NAMALWA (cell line): ENCODE measurements around the gene PRRG2.
"Not testable (repeated sequence)": the region's sequence is repeated elsewhere in the genome, so short reads cannot be mapped to it uniquely, and the experiment has no call there.

Experiments used
- DNase-seq: peaks from one replicate; pipeline ENCODE4 v3.0.0-alpha.2; 2015; ENCODE audit warnings: low spot score

Gene PRRG2

GRCh38 chr19:49609499-49610092 is 28.5 kb downstream of the PRRG2 start:
- DNase-seq = no peak

DNA sequence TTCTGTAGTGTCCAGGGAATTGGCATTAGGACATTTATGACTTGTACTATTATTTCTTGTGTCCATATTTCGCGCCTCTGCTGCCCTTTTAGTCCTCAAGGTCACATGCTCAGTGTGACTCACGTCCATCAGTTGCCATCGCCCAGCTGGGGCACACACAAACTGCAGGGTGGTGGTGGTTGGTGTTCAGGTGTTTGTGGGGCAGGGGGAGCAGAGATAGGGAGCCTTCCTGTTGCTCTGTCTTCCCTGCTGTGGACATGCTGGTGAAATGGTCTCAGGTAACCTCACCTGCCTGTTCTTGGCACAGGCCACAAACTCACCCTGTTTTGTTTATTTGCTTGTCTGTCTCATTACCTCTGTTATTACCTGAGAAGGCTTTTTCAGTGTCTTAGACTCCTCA is 32.3 kb downstream of the PRRG2 start:
- DNase-seq = no peak

GRCh38 chr19:49614096-49614833 is 33.1 kb downstream of the PRRG2 start:
- DNase-seq = no peak

- DNase-seq = no peak
Measured at GRCh38 chr19:49615861-49616260, 34.7 kb downstream of the PRRG2 start.

- no peak for DNase-seq
Measured at GRCh38 chr19:49616532-49616931, 35.4 kb downstream of the PRRG2 start.

DNA sequence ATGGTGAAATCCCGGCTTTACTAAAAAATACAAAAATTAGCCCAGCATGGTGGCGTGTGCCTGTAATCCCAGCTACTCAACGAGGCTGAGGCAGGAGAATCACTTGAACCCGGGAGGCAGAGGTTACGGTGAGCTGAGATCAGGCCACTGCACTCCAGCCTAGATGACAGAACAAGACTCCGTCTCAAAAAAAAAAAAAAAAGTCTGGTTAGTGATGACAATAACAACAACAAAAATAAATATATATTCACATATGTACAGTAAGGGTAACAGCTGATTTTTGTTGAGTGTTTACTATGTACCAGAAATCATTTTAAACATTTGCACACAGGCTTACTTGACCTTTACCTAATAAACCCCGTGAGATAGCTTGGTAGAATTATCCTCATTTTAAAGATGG is 35.8 kb downstream of the PRRG2 start:
- DNase-seq = no peak

DNA sequence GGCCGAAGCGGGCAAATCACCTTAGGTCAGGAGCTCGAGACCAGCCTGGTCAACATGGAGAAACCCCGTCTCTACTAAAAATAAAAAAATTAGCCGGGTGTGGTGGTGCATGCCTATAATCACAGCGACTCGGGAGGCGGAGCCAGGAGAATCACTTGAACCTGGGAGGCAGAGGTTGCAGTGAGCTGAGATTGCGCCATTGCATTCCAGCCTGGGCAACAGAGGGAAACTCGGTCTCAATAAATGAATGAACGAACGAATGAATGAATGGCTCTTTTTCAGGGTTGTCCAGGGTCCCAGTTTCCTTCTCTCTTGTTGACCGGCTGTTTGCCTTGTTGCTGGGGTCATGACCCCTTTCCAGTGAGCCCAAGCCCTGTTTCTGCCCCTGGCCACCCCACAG is 36.7 kb downstream of the PRRG2 start:
- not testable (repeated sequence) for DNase-seq

DNA sequence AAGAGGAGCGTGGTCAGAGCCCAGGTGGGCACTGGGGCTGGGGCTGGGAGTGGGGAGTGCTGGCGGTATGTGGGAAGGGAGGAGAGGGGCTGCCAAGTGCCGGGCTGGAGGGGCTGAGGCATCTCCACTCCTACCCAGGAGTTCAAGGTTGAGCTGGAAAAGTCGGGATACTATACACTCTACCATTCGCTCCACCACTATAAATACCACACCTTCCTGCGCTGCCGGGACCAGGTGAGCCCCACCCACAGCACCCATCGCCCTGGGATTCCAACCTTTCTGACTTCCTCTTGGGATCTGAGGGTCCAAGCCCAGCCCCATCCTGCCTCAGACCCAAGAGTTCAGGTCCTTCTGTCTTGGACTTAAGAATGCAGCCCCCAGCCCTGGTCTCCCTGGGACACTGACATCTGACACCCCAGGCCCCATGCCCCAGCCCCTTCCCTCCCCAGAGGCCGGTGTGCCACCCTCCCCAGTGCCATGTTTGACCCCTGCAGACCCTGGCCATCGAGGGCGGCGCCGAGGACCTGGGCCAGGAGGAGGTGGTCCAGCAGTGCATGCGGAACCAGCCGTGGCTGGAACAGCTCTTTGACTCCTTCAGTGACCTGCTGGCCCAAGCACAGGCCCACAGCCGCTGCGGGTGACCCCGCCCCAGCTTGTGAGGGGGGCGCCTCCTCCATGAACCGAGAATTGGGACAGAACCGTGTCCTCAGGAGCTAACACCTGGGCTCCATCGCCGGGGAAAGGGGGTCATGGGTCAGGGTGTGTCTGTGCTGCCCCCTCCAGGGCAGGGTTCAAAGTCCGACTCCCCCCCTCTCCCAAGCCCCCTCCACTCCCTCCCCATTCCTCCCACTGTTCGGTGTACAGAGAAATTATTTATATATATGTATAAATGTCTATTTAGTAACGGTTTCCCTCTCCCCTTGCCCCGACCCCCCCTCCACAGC is 44.1 kb downstream of the PRRG2 start:
- no peak for DNase-seq

- no peak for DNase-seq
Measured at GRCh38 chr19:49626226-49626625, 45.1 kb downstream of the PRRG2 start.

DNA sequence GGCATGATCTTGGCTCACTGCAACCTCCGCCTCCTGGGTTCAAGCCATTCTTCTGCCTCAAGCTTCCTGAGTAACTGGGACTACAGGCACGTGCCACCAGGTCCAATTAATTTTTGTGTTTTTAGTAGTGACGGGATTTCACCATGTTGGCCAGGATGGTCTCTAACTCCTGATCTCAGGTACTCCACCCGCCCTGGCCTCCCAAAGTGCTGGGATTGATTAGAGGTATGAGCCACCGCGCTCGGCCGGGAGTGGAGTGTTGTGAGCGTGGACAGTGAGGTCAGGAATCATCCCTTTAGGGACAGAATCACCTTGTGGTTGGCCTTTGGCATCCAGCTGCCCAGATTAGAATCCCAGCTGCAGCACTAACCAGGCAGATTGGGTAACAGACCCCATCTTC is 48.5 kb downstream of the PRRG2 start:
- no peak for DNase-seq

DNA sequence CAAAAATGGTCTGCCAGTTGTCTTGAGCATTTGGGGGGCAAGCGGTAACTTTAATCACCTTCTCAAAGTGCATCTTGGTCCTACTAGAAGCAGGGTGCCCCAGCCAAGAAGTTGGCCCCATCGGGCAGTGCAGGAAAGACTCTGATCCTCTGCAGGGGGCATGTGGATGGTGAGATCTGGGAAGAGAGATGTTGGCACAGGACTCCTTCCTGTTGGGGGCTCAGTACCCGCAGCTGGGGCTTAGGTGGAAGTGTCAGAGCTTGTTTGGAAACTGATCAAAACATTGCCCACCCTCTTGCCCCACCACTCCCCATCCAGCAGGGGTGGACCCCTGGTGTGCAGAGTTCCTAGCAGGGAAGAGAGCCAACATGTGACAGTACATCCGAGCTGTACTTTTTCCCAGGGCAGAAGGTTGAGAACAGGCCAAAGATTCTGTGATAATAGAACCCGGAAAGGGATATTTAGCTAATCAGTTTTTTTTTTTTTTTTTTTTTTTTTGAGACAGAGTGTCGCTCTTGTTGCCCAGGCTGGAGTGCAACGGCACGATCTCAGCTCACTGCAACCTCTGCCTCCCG is 50.0 kb downstream of the PRRG2 start:
- DNase-seq = no peak

- DNase-seq = no peak
Measured at GRCh38 chr19:49631610-49632192, 50.6 kb downstream of the PRRG2 start.

DNA sequence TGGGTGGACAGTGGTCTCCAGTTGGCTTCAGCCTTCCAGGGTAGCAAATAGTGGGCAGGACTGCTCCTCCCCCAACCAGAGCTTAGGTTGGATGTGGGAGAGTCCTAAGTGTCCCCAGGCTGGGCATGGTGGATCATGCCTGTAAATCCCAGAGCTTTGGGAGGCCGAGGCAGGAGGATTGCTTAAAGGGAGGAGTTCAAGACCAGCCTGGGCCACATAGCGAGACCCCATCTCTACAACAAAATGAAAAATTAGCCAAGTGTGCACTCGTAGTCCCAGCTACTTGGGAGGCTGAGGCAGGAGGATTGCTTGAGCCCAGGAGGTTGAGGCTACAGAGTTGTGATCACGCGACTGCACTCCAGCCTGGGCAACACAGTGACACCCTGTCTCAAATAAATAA is 51.5 kb downstream of the PRRG2 start:
- DNase-seq = no peak

DNA sequence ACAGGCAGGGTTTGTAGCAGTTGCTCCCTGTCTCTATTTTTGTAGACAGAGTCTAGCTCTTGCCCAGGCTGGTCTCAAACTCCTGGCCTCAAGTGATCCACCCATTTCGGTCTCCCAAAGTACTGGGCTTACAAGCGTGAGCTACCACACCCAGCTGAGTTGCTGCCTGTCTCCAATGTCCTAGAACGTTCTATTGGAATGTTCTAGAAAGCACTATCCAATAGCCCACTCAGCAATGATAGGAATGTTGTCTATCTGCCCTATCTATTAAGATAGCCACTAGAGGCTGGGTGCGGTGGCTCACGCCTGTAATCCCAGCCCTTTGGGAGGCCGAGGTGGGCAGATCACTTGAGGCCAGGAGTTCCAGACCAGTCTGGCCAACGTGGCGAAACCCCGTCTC is 52.2 kb downstream of the PRRG2 start:
- DNase-seq = not testable (repeated sequence)

GRCh38 chr19:49635530-49636232 is 54.6 kb downstream of the PRRG2 start:
- DNase-seq = no peak

GRCh38 chr19:49636233-49636932 is 55.3 kb downstream of the PRRG2 start:
- DNase-seq = no peak

- no peak for DNase-seq
Measured at GRCh38 chr19:49637821-49638738, 57.0 kb downstream of the PRRG2 start.

DNA sequence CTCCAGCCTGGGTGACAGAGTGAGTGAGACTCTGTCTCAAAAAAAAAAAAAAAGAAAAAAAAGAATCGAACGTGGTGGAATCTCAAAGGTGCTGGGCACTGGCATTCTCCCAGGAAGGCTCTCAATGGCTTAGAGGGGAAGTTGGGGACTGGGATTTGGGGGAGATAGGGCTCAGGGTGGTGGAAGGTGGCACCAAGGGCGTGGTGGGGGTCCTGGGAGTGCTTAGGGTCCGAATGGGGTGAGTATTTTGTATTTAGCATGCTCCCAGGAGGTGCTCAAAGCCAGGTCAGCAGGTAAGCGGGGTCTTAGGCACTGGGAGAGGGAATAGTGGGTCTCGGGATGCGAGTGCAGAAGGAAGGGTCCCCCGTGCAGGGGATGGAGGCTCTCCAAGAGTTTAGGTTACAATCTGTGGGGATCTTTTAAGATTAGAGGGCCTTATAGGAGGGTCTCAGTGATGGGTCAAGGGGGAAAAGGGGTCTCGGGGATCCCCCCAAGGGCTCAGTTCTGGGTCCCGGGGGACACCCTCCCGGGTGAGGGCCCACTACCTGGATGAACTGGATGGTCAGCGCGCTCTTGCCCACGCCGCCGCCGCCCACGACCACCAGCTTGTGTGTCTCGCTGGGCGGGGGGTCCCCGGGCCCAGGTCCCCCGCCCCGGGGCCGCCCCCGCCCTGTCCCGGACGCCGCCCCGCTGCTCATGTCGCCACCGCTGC is 58.4 kb downstream of the PRRG2 start:
- no peak for DNase-seq
